Skin of body (tissue), 2 donors: Measurements from ENCODE around the gene TRAF3IP3. TPM values are rescaled to one million over a fixed set of nuclear protein-coding genes. Genes with fewer than 3 reads are reported as not detected.

Source experiments
- DNase-seq: peaks from one replicate; lab custom pipeline; 2025; lab: John Stamatoyannopoulos, UW
- total RNA-seq: library from RNA; depleted of rRNA; stranded (reverse); fragments of >200 nt; gene quantifications from one replicate; pipeline ENCODE4 v1.2.3, GENCODE V29; 2014

TRAF3IP3 gene
- total RNA-seq: 2.1 TPM

- DNase-seq: no peak
These were observed at the start of gene TRAF3IP3 for GRCh38 chr1:209755926-209756614. TRAF3IP3 (plus strand) TSS chr1:209756053; CDS start chr1:209760040, 3,987 bp downstream.

- DNase-seq: no peak
These were observed 49.2 kb upstream of the TRAF3IP3 start for GRCh38 chr1:209706622-209707021.

GRCh38 chr1:209707308-209707707 lies 48.5 kb upstream of the TRAF3IP3 start:
- DNase-seq: no peak

DNA sequence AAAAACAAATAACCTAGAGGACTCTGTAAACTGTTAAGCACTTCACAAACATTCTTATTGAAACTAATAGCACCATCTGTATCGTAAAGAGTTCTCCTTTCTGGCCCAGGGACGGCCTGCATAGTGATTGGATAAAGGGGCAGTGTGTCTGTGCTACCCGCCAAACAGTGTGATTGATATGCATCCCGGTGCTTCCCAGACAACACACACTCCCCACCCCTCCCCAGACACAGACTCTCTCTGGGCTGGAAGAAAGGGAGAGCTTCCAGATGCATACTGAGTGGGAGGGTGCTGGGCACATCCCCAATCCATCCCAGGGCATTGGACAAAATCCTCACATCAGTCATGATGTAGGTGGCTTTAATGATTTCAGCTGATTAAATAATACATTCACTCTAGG lies 47.6 kb upstream of the TRAF3IP3 start:
- no peak for DNase-seq

- DNase-seq: no peak
These were observed 45.8 kb upstream of the TRAF3IP3 start for GRCh38 chr1:209710093-209710492.

GRCh38 chr1:209710847-209711246 lies 45.0 kb upstream of the TRAF3IP3 start:
- DNase-seq: peak; percentile 12

- no peak for DNase-seq
These were observed 41.5 kb upstream of the TRAF3IP3 start for GRCh38 chr1:209714338-209714737.

DNA sequence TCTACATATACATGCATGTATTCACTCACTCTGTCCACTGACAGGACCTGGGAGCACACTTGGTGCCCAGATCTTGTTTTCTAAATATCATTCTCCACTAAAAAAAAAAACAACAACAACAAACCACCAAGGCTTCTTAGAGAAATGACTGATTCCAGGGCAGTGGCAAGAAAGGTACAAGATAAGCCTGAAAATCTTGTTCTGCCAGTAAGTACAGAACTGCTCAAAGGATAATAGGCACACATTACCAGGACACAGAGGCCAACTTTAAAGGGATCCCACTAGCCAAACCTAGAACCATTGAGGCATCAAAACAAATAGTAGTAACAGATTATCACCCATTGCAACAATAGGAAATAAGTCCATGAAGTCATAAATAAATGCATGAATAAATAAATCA lies 40.5 kb upstream of the TRAF3IP3 start:
- no peak for DNase-seq

- DNase-seq: no peak
These were observed 38.0 kb upstream of the TRAF3IP3 start for GRCh38 chr1:209717818-209718217.

- DNase-seq: no peak
These were observed 35.5 kb upstream of the TRAF3IP3 start for GRCh38 chr1:209720326-209720725.

DNA sequence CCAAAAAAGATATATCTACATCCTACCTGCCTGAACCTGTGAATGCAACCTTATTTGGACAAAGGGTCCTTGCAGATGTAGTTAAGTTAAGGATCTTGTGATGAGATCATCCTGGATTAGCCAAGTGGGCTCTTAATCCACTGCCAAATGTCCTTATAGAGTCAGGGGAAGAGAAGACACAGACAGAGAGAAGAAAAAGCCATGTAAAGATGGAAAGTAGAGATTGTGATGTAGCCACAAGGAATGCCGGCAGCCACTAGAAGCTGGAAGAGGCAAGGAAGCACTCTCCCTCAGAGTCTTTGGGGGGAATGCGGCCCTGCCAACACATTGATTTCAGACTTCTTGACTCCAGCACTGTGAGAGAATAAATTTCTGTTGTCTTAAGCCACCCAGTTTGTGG lies 35.0 kb upstream of the TRAF3IP3 start:
- DNase-seq: no peak

DNA sequence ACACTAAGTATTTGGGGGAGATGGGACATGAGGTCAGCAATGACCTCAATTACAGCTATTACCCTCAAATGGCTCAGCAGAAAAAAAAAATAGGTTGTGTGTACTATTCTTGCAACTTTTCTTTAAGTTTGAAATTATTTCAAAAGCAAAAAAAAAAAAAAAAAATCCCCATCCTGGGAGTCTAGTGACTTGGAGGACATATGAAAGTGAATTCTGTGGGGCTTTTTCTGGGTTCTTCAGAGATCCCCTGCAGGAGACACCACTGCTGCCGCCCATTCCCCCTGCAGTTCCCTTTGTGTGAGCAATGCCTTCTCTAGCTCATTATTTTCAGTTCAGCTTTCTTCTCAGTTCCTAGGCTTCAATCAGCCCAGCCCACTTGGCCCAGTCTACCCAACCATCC lies 34.5 kb upstream of the TRAF3IP3 start:
- no peak for DNase-seq

GRCh38 chr1:209723265-209723664 lies 32.6 kb upstream of the TRAF3IP3 start:
- no peak for DNase-seq

DNA sequence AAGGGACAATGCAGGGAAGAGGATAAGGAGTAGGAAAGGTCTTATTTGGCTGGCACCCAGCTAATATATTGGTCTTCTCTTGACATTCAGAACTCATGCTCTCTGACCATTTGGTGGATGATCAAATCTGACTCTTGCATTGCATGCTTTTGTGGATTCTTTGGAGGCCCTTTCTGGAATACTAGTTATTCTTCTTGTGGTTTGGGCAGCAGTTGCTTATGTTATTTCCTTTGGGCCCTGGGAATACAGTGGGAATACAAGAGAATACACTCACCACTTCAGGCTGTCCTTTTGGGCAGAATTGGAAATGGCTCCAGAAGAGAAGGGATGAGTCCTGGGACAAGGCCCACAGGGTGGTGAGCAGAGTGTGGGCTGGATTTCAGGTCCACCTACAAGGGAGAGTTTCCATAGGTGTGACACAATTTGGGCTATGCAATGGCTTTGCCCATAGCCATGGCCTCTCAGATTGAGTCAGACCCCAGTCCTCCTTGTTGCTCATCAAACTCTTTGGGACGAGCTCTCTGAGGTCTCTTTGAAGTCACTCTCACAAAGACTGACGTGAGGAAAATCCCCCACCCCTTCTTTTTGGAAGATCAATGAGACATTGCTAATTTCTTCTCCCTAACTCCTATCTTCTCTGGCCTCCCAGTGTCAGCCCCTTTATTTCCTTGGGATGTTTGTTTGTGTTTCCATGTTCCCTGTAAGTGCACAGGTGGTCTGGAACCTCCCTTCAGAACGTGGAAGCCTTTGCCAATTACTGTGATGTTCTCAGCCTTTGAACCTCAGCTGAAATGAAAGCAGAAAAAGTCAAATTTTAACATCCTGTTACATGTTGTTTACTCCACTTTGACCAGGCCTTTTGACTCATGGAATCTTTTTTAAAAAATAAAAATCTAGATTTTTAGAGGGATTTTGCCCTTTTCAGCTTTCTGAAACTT lies 31.8 kb upstream of the TRAF3IP3 start:
- DNase-seq: no peak

- no peak for DNase-seq
These were observed 28.6 kb upstream of the TRAF3IP3 start for GRCh38 chr1:209727286-209727685.

- DNase-seq: no peak
These were observed 28.1 kb upstream of the TRAF3IP3 start for GRCh38 chr1:209727785-209728184.

DNA sequence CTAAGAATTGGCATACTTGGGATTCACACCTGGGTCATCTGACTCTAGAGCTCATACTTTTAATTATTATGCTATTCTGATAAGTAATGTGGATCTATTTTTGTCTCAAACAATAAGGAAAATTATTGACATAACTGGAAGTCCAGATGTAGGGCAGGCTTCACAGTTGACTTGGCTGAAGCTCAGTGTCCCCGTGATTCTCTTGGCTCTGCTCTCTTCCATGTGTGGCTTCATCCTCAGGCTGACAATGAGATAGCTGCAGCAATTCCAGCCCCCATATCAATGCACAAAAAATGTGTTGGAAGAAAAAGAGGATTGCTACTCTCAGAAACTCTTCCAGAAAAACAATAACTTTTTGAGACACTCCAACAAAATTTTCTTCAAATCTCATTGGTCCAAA lies 27.4 kb upstream of the TRAF3IP3 start:
- DNase-seq: no peak

- DNase-seq: no peak
These were observed 26.4 kb upstream of the TRAF3IP3 start for GRCh38 chr1:209729436-209729835.

GRCh38 chr1:209732725-209733124 lies 23.1 kb upstream of the TRAF3IP3 start:
- no peak for DNase-seq

GRCh38 chr1:209733409-209734192 lies 22.3 kb upstream of the TRAF3IP3 start:
- DNase-seq: no peak

- no peak for DNase-seq
These were observed 19.2 kb upstream of the TRAF3IP3 start for GRCh38 chr1:209736490-209737117.
